Measurements from ENCODE around the gene OR6N2.

DNA sequence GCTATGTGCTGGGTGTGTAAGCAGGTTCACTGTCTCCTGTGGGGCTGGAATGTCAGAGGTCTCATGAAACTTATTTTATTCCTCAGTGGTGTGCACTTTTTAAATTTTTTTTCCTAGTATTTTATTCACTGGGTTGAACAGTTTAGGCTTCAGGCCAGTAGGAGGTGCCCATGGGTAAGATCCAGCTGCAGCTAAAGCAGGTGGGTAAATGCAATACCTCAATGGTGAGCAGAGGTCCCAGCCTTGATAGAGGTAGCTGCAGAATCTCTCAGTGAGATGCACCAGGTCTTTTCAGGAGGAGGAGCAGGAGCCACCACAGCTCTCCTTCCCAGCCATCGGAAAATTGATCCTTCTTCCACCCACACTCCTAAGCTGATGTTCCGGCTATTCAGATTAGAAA, 12.6 kb upstream of the OR6N2 start:
- TF ChIP-seq PAWR (CRISPR knock-in tag; IDR thresholded peaks at IDR 0.05; ENCODE audit: borderline replicate concordance) (no peak), TP53 (CRISPR knock-in tag; conservative IDR thresholded peaks at IDR 0.05) (no peak), SP5 (CRISPR knock-in tag; IDR thresholded peaks at IDR 0.05; ENCODE audit: borderline replicate concordance, low read depth) (no peak), POLR2A (IDR thresholded peaks at IDR 0.05; ENCODE audit: insufficient read depth in 1 of 2, low read depth in 2 of 2, low read length in 2 of 2) (no peak), EZH2 (conservative IDR thresholded peaks at IDR 0.05; ENCODE audit: low read depth, low read length) (no peak), STAT5B (CRISPR knock-in tag; IDR thresholded peaks at IDR 0.05) (no peak), ZMAT3 (CRISPR knock-in tag; conservative IDR thresholded peaks at IDR 0.05) (no peak), MAF1 (CRISPR knock-in tag; IDR thresholded peaks at IDR 0.05; ENCODE audit: borderline replicate concordance) (no peak), TAF1 (CRISPR knock-in tag; IDR thresholded peaks at IDR 0.05) (no peak), NFRKB (IDR thresholded peaks at IDR 0.05) (no peak), TCF7L2 (IDR thresholded peaks at IDR 0.05; ENCODE audit: low read depth, low read length) (no peak), ZNF264 (CRISPR knock-in tag; IDR thresholded peaks at IDR 0.05) (no peak)
- TF ChIP-seq, protein P1, sequence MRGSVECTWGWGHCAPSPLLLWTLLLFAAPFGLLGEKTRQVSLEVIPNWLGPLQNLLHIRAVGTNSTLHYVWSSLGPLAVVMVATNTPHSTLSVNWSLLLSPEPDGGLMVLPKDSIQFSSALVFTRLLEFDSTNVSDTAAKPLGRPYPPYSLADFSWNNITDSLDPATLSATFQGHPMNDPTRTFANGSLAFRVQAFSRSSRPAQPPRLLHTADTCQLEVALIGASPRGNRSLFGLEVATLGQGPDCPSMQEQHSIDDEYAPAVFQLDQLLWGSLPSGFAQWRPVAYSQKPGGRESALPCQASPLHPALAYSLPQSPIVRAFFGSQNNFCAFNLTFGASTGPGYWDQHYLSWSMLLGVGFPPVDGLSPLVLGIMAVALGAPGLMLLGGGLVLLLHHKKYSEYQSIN (CRISPR knock-in tag; IDR thresholded peaks at IDR 0.05; ENCODE audit: borderline replicate concordance): no peak
- TF ChIP-seq, protein P2, sequence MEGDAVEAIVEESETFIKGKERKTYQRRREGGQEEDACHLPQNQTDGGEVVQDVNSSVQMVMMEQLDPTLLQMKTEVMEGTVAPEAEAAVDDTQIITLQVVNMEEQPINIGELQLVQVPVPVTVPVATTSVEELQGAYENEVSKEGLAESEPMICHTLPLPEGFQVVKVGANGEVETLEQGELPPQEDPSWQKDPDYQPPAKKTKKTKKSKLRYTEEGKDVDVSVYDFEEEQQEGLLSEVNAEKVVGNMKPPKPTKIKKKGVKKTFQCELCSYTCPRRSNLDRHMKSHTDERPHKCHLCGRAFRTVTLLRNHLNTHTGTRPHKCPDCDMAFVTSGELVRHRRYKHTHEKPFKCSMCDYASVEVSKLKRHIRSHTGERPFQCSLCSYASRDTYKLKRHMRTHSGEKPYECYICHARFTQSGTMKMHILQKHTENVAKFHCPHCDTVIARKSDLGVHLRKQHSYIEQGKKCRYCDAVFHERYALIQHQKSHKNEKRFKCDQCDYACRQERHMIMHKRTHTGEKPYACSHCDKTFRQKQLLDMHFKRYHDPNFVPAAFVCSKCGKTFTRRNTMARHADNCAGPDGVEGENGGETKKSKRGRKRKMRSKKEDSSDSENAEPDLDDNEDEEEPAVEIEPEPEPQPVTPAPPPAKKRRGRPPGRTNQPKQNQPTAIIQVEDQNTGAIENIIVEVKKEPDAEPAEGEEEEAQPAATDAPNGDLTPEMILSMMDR (CRISPR knock-in tag; IDR thresholded peaks at IDR 0.05): no peak

Data from HepG2 (cell line).